ENCODE measurements around the gene IL21R. TPM values are rescaled to one million over a fixed set of nuclear protein-coding genes. Genes with fewer than 3 reads are reported as not detected.

The IL21R gene
- total and polyA plus RNA-seq, 10 of the 15 experiments (the other 5 are each of a cell fraction or from before 2014, with no cell fraction given), result 5.3 to 138 (median 82.5) TPM

DNA sequence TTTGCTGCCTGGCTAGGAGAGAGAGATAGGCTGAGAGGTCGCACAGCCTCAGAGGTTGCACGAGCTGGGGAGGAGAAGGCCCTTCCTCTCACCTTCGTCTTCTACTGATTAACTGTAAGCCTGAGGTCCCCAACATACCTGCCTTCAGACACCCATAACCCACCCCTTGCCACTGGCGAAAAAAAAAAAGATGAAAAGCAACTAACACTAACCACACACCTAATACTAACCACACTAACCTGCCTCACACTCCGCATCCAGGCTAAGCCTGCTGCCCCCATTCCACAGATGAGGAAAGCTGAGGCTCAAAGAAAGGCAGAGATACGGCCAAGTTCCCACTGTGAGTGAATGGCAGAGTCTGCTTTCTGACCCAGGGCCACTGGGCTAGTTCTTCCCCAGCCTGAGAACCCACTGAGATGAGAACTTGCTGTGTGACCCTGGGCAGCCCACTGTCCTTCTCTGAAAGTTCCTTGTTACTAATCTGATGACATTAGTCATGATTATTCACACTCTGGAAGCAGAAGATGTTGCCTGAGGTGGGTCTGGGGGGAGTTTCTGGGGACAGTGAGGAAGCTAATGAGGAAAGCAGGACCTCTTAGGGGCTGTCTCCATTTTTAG is 4.6 kb downstream of the IL21R start:
- ChIA-PET RAD21 (ENCODE audit: unreplicated experiment) (interaction anchor here (1.0 to 12.8 kb wide), 12 partner anchors 8 to 172 kb away, joined by 3 to 224 read pairs (median 8); no protein-coding TSS in a partner anchor), CTCF (interaction anchor here (1.5 to 9.2 kb wide), 9 partner anchors 8 to 89 kb away, joined by 3 to 113 read pairs (median 6); no protein-coding TSS in a partner anchor), POLR2A (interaction anchor here (0.7 to 11.1 kb wide), 13 partner anchors 8 to 170 kb away, joined by 3 to 208 read pairs (median 7); no protein-coding TSS in a partner anchor), SMC1A (ENCODE audit: uncharacterized antibody, unreplicated experiment) (interaction anchor here (0.7 to 10.9 kb wide), 11 partner anchors 8 to 181 kb away, joined by 3 to 220 read pairs (median 18); no protein-coding TSS in a partner anchor)
- H3K9me3 ChIP-seq (replicated peaks; ENCODE audit: control insufficient read depth, insufficient read depth, low read length), result no peaks in the 10 kb centered on the region; the same call in 1 of the 3 replicates
- intact Hi-C loops (cut with micrococcal nuclease; ENCODE audit: unreplicated experiment), result no loop called here
- H3K27me3 ChIP-seq (replicated peaks in 1 of 2; ENCODE audit: control insufficient read depth in 2 of 2, insufficient read depth in 2 of 2, low read length in 1 of 2), result no peaks in the 10 kb centered on the region
- peak overlapping the region; percentile 99 for H3K9ac ChIP-seq (ENCODE audit: control insufficient read depth, insufficient read depth, low read length)
- H3K4me1 ChIP-seq (ENCODE audit: control insufficient read depth, insufficient read depth, low read length), result peaks cover 31% of the 10 kb centered on the region
- no peak overlapping the region for H2AFZ ChIP-seq (ENCODE audit: control insufficient read depth, low read depth, low read length)
- 9% methylated on average over 6 of the region's 6 CpGs for WGBS (ENCODE audit: insufficient coverage, insufficient replicate concordance, low lambda C conversion rate, missing lambda C conversion rate)
- H3K4me2 ChIP-seq (ENCODE audit: control insufficient read depth, insufficient read depth), result peak overlapping the region; percentile 99
- no peak for DNase-seq (ENCODE audit: low read depth, low spot score)
- TSS peak; percentile 0 for BruUV-seq (replicated peaks)
- H3K36me3 ChIP-seq (ENCODE audit: control insufficient read depth in 2 of 2, insufficient read depth in 2 of 2, low read length in 1 of 2), result peaks cover 0 to 14% of the 10 kb centered on the region in 2 experiments
- peak overlapping the region; percentile 97 for H3K27ac ChIP-seq (ENCODE audit: control insufficient read depth, insufficient read depth)
- FAIRE-seq, result no peak
- no peak; the same call in 2 of the 3 replicates for ATAC-seq
- in situ Hi-C loops (cut with MboI), result no loop called here
- no peaks in the 10 kb centered on the region; the same call in 1 of the 2 replicates for H4K20me1 ChIP-seq (ENCODE audit: control insufficient read depth, insufficient read depth)
- peaks cover 96% of the 10 kb centered on the region for H3K79me2 ChIP-seq (ENCODE audit: control insufficient read depth, insufficient read depth, low read length)
- H3K4me3 ChIP-seq, result peak overlapping the region; percentile 86
- TF ChIP-seq, protein P1, sequence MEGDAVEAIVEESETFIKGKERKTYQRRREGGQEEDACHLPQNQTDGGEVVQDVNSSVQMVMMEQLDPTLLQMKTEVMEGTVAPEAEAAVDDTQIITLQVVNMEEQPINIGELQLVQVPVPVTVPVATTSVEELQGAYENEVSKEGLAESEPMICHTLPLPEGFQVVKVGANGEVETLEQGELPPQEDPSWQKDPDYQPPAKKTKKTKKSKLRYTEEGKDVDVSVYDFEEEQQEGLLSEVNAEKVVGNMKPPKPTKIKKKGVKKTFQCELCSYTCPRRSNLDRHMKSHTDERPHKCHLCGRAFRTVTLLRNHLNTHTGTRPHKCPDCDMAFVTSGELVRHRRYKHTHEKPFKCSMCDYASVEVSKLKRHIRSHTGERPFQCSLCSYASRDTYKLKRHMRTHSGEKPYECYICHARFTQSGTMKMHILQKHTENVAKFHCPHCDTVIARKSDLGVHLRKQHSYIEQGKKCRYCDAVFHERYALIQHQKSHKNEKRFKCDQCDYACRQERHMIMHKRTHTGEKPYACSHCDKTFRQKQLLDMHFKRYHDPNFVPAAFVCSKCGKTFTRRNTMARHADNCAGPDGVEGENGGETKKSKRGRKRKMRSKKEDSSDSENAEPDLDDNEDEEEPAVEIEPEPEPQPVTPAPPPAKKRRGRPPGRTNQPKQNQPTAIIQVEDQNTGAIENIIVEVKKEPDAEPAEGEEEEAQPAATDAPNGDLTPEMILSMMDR (IDR thresholded peaks at IDR 0.05 in 2 of 3, conservative IDR thresholded peaks at IDR 0.05 in 1 of 3; ENCODE audit: control insufficient read depth in 2 of 3, extremely low read depth in 1 of 3, insufficient read depth in 1 of 3, low read depth in 3 of 3, low read length in 3 of 3), result no peak
- TF ChIP-seq REST (IDR thresholded peaks at IDR 0.05; ENCODE audit: low read depth, low read length) (no peak), CBFB (IDR thresholded peaks at IDR 0.05; ENCODE audit: low read depth) (0 out of 2 replicates have a peak, but pooled peaks have one; percentile 42), ZNF384 (IDR thresholded peaks at IDR 0.05; ENCODE audit: borderline replicate concordance, low read depth, low read length) (peak; percentile 24; the same call in 1 of the 2 replicates), CREM (IDR thresholded peaks at IDR 0.05; ENCODE audit: low read depth) (no peak), MAX (IDR thresholded peaks at IDR 0.05; ENCODE audit: low read depth, low read length) (no peak), POU2F2 (IDR thresholded peaks at IDR 0.05; ENCODE audit: borderline replicate concordance, low read depth, low read length) (0 out of 3 replicates have a peak, but pooled peaks have one; percentile 30), E2F4 (IDR thresholded peaks at IDR 0.05; ENCODE audit: low read depth, low read length) (no peak), KAT2A (conservative IDR thresholded peaks at IDR 0.05; ENCODE audit: control insufficient read depth, low read depth, low read length) (no peak), NBN (IDR thresholded peaks at IDR 0.05) (peak; percentile 43; the same call in 1 of the 2 replicates), DPF2 (IDR thresholded peaks at IDR 0.05) (no peak), POLR2AphosphoS5 (IDR thresholded peaks at IDR 0.05; ENCODE audit: low read length) (peak; percentile 62)
- TF ChIP-seq, protein P2, sequence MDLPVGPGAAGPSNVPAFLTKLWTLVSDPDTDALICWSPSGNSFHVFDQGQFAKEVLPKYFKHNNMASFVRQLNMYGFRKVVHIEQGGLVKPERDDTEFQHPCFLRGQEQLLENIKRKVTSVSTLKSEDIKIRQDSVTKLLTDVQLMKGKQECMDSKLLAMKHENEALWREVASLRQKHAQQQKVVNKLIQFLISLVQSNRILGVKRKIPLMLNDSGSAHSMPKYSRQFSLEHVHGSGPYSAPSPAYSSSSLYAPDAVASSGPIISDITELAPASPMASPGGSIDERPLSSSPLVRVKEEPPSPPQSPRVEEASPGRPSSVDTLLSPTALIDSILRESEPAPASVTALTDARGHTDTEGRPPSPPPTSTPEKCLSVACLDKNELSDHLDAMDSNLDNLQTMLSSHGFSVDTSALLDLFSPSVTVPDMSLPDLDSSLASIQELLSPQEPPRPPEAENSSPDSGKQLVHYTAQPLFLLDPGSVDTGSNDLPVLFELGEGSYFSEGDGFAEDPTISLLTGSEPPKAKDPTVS (IDR thresholded peaks at IDR 0.05; ENCODE audit: low read depth, low read length), result no peak
